Fibroblast of skin of abdomen (primary cell): Measurements from ENCODE around the gene CCDC107.
A peak's percentile ranks its signal among the peaks of the same experiment; 100 is the strongest.

Experiments used
- DNase-seq: peaks from one replicate; pipeline ENCODE4 v3.0.0-alpha.2; 2013

Gene CCDC107

GRCh38 chr9:35684921-35685320, 26.8 kb downstream of the CCDC107 start:
- no peak for DNase-seq

GRCh38 chr9:35685506-35685905, 27.4 kb downstream of the CCDC107 start:
- DNase-seq = no peak

- peak; percentile 42 for DNase-seq
These were observed 28.4 kb downstream of the CCDC107 start for GRCh38 chr9:35686222-35687203.

- DNase-seq = no peak
These were observed 29.2 kb downstream of the CCDC107 start for GRCh38 chr9:35687306-35687705.

- no peak for DNase-seq
These were observed 30.0 kb downstream of the CCDC107 start for GRCh38 chr9:35687972-35688557.

- DNase-seq = peak; percentile 86
These were observed 30.8 kb downstream of the CCDC107 start for GRCh38 chr9:35688558-35689541.

GRCh38 chr9:35689542-35690293, 31.6 kb downstream of the CCDC107 start, which contains the start of gene TPM2:
TPM2 (minus strand) TSS chr9:35689925; CDS start chr9:35689817, 108 bp downstream.
- DNase-seq = peak; percentile 96

- DNase-seq = no peak
These were observed 32.2 kb downstream of the CCDC107 start for GRCh38 chr9:35690294-35690613.

GRCh38 chr9:35690614-35691333, 32.7 kb downstream of the CCDC107 start:
- peak; percentile 93 for DNase-seq

GRCh38 chr9:35691334-35691650, 33.2 kb downstream of the CCDC107 start:
- no peak for DNase-seq

- DNase-seq = no peak
These were observed 33.7 kb downstream of the CCDC107 start for GRCh38 chr9:35691757-35692301.

- DNase-seq = no peak
These were observed 37.9 kb downstream of the CCDC107 start for GRCh38 chr9:35695943-35696401.

GRCh38 chr9:35696520-35697215, 38.6 kb downstream of the CCDC107 start:
- DNase-seq = peak; percentile 32

- DNase-seq = no peak
These were observed 39.4 kb downstream of the CCDC107 start for GRCh38 chr9:35697486-35697885.

- no peak for DNase-seq
These were observed 40.1 kb downstream of the CCDC107 start for GRCh38 chr9:35698231-35698630.

GRCh38 chr9:35700031-35700430, 41.9 kb downstream of the CCDC107 start:
- no peak for DNase-seq

GRCh38 chr9:35700942-35701341, 42.9 kb downstream of the CCDC107 start:
- DNase-seq = no peak

GRCh38 chr9:35702696-35703095, 44.6 kb downstream of the CCDC107 start:
- no peak for DNase-seq

GRCh38 chr9:35703906-35704672, 46.0 kb downstream of the CCDC107 start:
- no peak for DNase-seq
